Measurements from ENCODE around the gene AFM.
"Not testable (repeated sequence)": the region's sequence is repeated elsewhere in the genome, so short reads cannot be mapped to it uniquely, and the experiment has no call there.

The AFM gene

GRCh38 chr4:73528171-73528570 lies 46.6 kb downstream of the AFM start:
- no peaks in the 10 kb centered on the region for H3K9me3 ChIP-seq (ENCODE audit: control insufficient read depth, low read length)
- H3K36me3 ChIP-seq (ENCODE audit: control insufficient read depth, insufficient read depth, low read length): no peaks in the 10 kb centered on the region
- H3K4me1 ChIP-seq (ENCODE audit: control insufficient read depth, insufficient read depth, low read length, poor library complexity, severe bottlenecking): no peaks in the 10 kb centered on the region
- DNase-seq: no peak
- no peak overlapping the region for H3K27ac ChIP-seq (ENCODE audit: insufficient read depth, low read length, poor library complexity, severe bottlenecking)
- H3K27me3 ChIP-seq (replicated peaks; ENCODE audit: control insufficient read depth, insufficient read depth, low read length, poor library complexity, severe bottlenecking): no peaks in the 10 kb centered on the region
- H3K4me3 ChIP-seq (ENCODE audit: insufficient read depth, low read depth, low read length, poor library complexity, severe bottlenecking): no peak overlapping the region

GRCh38 chr4:73533515-73534422 lies 52.2 kb downstream of the AFM start:
- Histone ChIP-seq H3K9me3 (ENCODE audit: control insufficient read depth, low read length) (no peaks in the 10 kb centered on the region), H3K36me3 (ENCODE audit: control insufficient read depth, insufficient read depth, low read length) (no peaks in the 10 kb centered on the region), H3K4me3 (ENCODE audit: insufficient read depth, low read depth, low read length, poor library complexity, severe bottlenecking) (no peak overlapping the region), H3K4me1 (ENCODE audit: control insufficient read depth, insufficient read depth, low read length, poor library complexity, severe bottlenecking) (no peaks in the 10 kb centered on the region), H3K27me3 (replicated peaks; ENCODE audit: control insufficient read depth, insufficient read depth, low read length, poor library complexity, severe bottlenecking) (no peaks in the 10 kb centered on the region), H3K27ac (ENCODE audit: insufficient read depth, low read length, poor library complexity, severe bottlenecking) (no peak overlapping the region)
- DNase-seq: no peak

- H3K4me1 ChIP-seq (ENCODE audit: control insufficient read depth, insufficient read depth, low read length, poor library complexity, severe bottlenecking): no peaks in the 10 kb centered on the region
- H3K36me3 ChIP-seq (ENCODE audit: control insufficient read depth, insufficient read depth, low read length): no peaks in the 10 kb centered on the region
- no peak overlapping the region for H3K4me3 ChIP-seq (ENCODE audit: insufficient read depth, low read depth, low read length, poor library complexity, severe bottlenecking)
- no peak for DNase-seq
- no peaks in the 10 kb centered on the region for H3K27me3 ChIP-seq (replicated peaks; ENCODE audit: control insufficient read depth, insufficient read depth, low read length, poor library complexity, severe bottlenecking)
- H3K27ac ChIP-seq (ENCODE audit: insufficient read depth, low read length, poor library complexity, severe bottlenecking): no peak overlapping the region
- H3K9me3 ChIP-seq (ENCODE audit: control insufficient read depth, low read length): no peaks in the 10 kb centered on the region
Observed at GRCh38 chr4:73538162-73538561, 56.6 kb downstream of the AFM start.

- Histone ChIP-seq H3K4me1 (ENCODE audit: control insufficient read depth, insufficient read depth, low read length, poor library complexity, severe bottlenecking) (no peaks in the 10 kb centered on the region), H3K9me3 (ENCODE audit: control insufficient read depth, low read length) (no peaks in the 10 kb centered on the region), H3K27me3 (replicated peaks; ENCODE audit: control insufficient read depth, insufficient read depth, low read length, poor library complexity, severe bottlenecking) (no peaks in the 10 kb centered on the region), H3K36me3 (ENCODE audit: control insufficient read depth, insufficient read depth, low read length) (no peaks in the 10 kb centered on the region), H3K4me3 (ENCODE audit: insufficient read depth, low read depth, low read length, poor library complexity, severe bottlenecking) (no peak overlapping the region), H3K27ac (ENCODE audit: insufficient read depth, low read length, poor library complexity, severe bottlenecking) (no peak overlapping the region)
- no peak for DNase-seq
Observed at GRCh38 chr4:73539386-73539785, 57.8 kb downstream of the AFM start.

- H3K27me3 ChIP-seq (replicated peaks; ENCODE audit: control insufficient read depth, insufficient read depth, low read length, poor library complexity, severe bottlenecking): no peaks in the 10 kb centered on the region
- DNase-seq: no peak
Observed at GRCh38 chr4:73540826-73541225, 59.3 kb downstream of the AFM start.

GRCh38 chr4:73541251-73541650 lies 59.7 kb downstream of the AFM start:
- Histone ChIP-seq H3K27ac (ENCODE audit: insufficient read depth, low read length, poor library complexity, severe bottlenecking) (no peak overlapping the region), H3K36me3 (ENCODE audit: control insufficient read depth, insufficient read depth, low read length) (no peaks in the 10 kb centered on the region), H3K4me1 (ENCODE audit: control insufficient read depth, insufficient read depth, low read length, poor library complexity, severe bottlenecking) (no peaks in the 10 kb centered on the region), H3K27me3 (replicated peaks; ENCODE audit: control insufficient read depth, insufficient read depth, low read length, poor library complexity, severe bottlenecking) (no peaks in the 10 kb centered on the region), H3K4me3 (ENCODE audit: insufficient read depth, low read depth, low read length, poor library complexity, severe bottlenecking) (no peak overlapping the region), H3K9me3 (ENCODE audit: control insufficient read depth, low read length) (no peaks in the 10 kb centered on the region)
- no peak for DNase-seq

More at GRCh38 chr4:73540826-73541225, 59.3 kb downstream of the AFM start:
- Histone ChIP-seq H3K4me3 (ENCODE audit: insufficient read depth, low read depth, low read length, poor library complexity, severe bottlenecking) (no peak overlapping the region), H3K36me3 (ENCODE audit: control insufficient read depth, insufficient read depth, low read length) (no peaks in the 10 kb centered on the region), H3K4me1 (ENCODE audit: control insufficient read depth, insufficient read depth, low read length, poor library complexity, severe bottlenecking) (no peaks in the 10 kb centered on the region), H3K27ac (ENCODE audit: insufficient read depth, low read length, poor library complexity, severe bottlenecking) (no peak overlapping the region), H3K9me3 (ENCODE audit: control insufficient read depth, low read length) (no peaks in the 10 kb centered on the region)

- DNase-seq: no peak
- H3K27me3 ChIP-seq (replicated peaks; ENCODE audit: control insufficient read depth, insufficient read depth, low read length, poor library complexity, severe bottlenecking): no peaks in the 10 kb centered on the region
- no peak overlapping the region for H3K4me3 ChIP-seq (ENCODE audit: insufficient read depth, low read depth, low read length, poor library complexity, severe bottlenecking)
- H3K27ac ChIP-seq (ENCODE audit: insufficient read depth, low read length, poor library complexity, severe bottlenecking): no peak overlapping the region
- H3K4me1 ChIP-seq (ENCODE audit: control insufficient read depth, insufficient read depth, low read length, poor library complexity, severe bottlenecking): no peaks in the 10 kb centered on the region
- no peaks in the 10 kb centered on the region for H3K36me3 ChIP-seq (ENCODE audit: control insufficient read depth, insufficient read depth, low read length)
- H3K9me3 ChIP-seq (ENCODE audit: control insufficient read depth, low read length): no peaks in the 10 kb centered on the region
Observed at GRCh38 chr4:73544620-73545019, 63.1 kb downstream of the AFM start.

- not testable (repeated sequence) for H3K27ac ChIP-seq (ENCODE audit: insufficient read depth, low read length, poor library complexity, severe bottlenecking); H3K36me3 ChIP-seq (ENCODE audit: control insufficient read depth, insufficient read depth, low read length); H3K4me1 ChIP-seq (ENCODE audit: control insufficient read depth, insufficient read depth, low read length, poor library complexity, severe bottlenecking); DNase-seq; H3K4me3 ChIP-seq (ENCODE audit: insufficient read depth, low read depth, low read length, poor library complexity, severe bottlenecking); H3K9me3 ChIP-seq (ENCODE audit: control insufficient read depth, low read length); H3K27me3 ChIP-seq (replicated peaks; ENCODE audit: control insufficient read depth, insufficient read depth, low read length, poor library complexity, severe bottlenecking)
Observed at GRCh38 chr4:73550865-73551264, 69.3 kb downstream of the AFM start.
